Muscle layer of colon (tissue), 2 donors: ENCODE data around the gene LMOD1.
"Not testable (repeated sequence)": the region's sequence is repeated elsewhere in the genome, so short reads cannot be mapped to it uniquely, and the experiment has no call there.

Experiments
- H3K27ac ChIP-seq: one replicate; pipeline ENCODE4 v1.7.0; 2013; ENCODE audit warnings: low read depth, mild to moderate bottlenecking, low read length, moderate library complexity
- H3K27me3 ChIP-seq, 2 donors: one replicate each; pipeline ENCODE4 v1.7.0; 2013; ENCODE audit warnings: low read length in 2 of 2, mild to moderate bottlenecking in 2 of 2; ENCODE audit not compliant: insufficient read depth in 2 of 2, control insufficient read depth in 1 of 2
- H3K36me3 ChIP-seq: one replicate; pipeline ENCODE4 v1.7.0; 2013; ENCODE audit warnings: mild to moderate bottlenecking, low read length; ENCODE audit not compliant: insufficient read depth
- H3K4me1 ChIP-seq: one replicate; pipeline ENCODE4 v1.7.0; 2013; ENCODE audit warnings: mild to moderate bottlenecking, low read length; ENCODE audit not compliant: insufficient read depth
- H3K4me3 ChIP-seq, 2 donors: one replicate each; pipeline ENCODE4 v1.7.0; 2013; ENCODE audit warnings: low read length in 2 of 2, low read depth in 1 of 2, mild to moderate bottlenecking in 1 of 2, moderate library complexity in 1 of 2
- H3K9ac ChIP-seq: one replicate; pipeline ENCODE4 v1.7.0; 2013; ENCODE audit warnings: low read length
- H3K9me3 ChIP-seq: one replicate; pipeline ENCODE4 v1.7.0; 2013; ENCODE audit warnings: mild to moderate bottlenecking, low read length
- donor health status: abdominal sarcoma.
- donor health status: Adenocarcinoma of cecum.

The LMOD1 gene

DNA sequence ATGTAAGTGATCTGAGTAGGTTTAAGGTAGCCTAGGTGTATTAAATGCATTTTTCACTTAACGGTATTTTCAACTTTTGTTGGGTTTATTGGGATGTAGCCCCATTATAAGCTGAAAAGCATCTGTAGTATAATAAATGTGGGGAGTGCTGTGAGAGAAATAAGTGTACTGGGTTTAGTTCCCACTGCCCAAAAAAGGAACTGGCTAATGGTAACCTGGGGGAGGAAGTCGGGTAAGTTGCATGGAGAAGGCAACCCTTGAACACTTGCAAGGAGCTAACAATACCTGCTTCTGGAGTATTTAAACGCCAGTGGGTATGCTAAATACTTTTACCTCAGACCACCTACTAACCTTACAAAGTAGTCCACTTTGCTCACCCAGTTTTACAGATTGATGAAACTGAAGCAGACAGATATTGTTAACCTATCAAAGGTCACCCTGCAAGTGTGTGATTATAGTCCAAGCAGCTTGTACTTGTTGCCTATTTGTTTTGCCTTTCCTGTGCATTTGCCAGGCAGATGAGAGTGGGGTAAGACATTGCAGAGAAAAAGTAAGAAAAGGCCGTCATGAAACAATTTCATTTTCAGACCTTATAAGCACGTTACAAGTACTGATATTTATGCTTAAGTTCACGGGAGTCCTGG, 65.3 kb downstream of the LMOD1 start:
- Histone ChIP-seq H3K9ac (no peak overlapping the region), H3K27ac (no peak overlapping the region), H3K9me3 (no peaks in the 10 kb centered on the region), H3K4me3 (no peak overlapping the region), H3K4me1 (peaks cover 25% of the 10 kb centered on the region), H3K27me3 (no peaks in the 10 kb centered on the region), H3K36me3 (peaks cover 8% of the 10 kb centered on the region)

- Histone ChIP-seq H3K27ac (peak overlapping the region; percentile 10), H3K9me3 (no peaks in the 10 kb centered on the region), H3K9ac (no peak overlapping the region), H3K36me3 (peaks cover 32% of the 10 kb centered on the region), H3K27me3 (no peaks in the 10 kb centered on the region), H3K4me3 (no peak overlapping the region), H3K4me1 (peaks cover 8% of the 10 kb centered on the region)
Observed at GRCh38 chr1:201877877-201878401, 68.4 kb downstream of the LMOD1 start.

- Histone ChIP-seq H3K9ac (no peak overlapping the region), H3K4me3 (no peak overlapping the region), H3K27me3 (no peaks in the 10 kb centered on the region), H3K9me3 (no peaks in the 10 kb centered on the region), H3K36me3 (peaks cover 47% of the 10 kb centered on the region), H3K27ac (no peak overlapping the region), H3K4me1 (peaks cover 8% of the 10 kb centered on the region)
Observed at GRCh38 chr1:201876148-201876818, 70.1 kb downstream of the LMOD1 start.

DNA sequence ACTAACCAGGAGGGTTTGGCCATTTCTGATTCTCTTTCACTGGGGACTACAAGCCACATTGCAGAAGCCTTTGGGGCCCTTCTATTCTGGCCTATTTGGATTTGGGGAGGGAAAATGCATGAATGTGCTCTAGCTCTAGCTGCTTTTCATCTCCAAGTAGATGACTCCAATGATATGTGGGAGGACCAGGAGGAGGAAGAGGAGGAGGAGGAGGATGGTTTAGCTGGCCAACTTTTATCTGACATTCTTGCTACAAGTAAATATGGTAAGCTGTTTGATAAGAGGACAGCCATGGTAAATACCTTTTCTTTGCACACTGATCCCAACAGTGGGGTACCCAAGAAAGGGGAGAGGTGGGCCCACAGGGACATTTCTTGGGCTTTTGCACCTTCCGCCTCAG, 71.7 kb downstream of the LMOD1 start:
- peaks cover 62% of the 10 kb centered on the region for H3K36me3 ChIP-seq
- H3K9me3 ChIP-seq = no peaks in the 10 kb centered on the region
- H3K9ac ChIP-seq = no peak overlapping the region
- H3K27me3 ChIP-seq = no peaks in the 10 kb centered on the region
- peaks cover 8% of the 10 kb centered on the region for H3K4me1 ChIP-seq
- H3K4me3 ChIP-seq = no peak overlapping the region
- H3K27ac ChIP-seq = no peak overlapping the region

GRCh38 chr1:201870397-201870796, 76.0 kb downstream of the LMOD1 start:
- Histone ChIP-seq H3K4me1 (no peaks in the 10 kb centered on the region), H3K4me3 (no peak overlapping the region), H3K27ac (no peak overlapping the region), H3K9me3 (no peaks in the 10 kb centered on the region), H3K27me3 (no peaks in the 10 kb centered on the region), H3K36me3 (peaks cover 82% of the 10 kb centered on the region), H3K9ac (no peak overlapping the region)

DNA sequence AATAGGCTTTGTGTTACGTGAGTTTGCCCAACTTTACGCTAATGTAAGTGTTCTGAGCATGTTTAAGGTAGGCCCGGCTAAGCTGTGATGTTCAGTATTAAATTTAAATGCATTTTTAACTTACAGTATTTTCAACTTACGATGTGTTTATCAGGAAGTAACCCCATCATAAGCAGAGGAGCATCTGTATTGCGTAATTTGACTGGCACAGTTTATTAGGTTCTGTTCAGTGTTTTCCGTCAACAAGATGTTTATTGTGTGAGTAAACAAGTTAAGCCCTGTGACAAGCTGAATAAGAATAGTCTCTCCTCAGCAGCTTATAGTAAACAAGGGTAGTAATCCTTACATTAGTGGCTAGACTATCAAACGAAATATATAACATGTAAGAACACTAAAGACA, 84.9 kb downstream of the LMOD1 start:
- peaks cover 46% of the 10 kb centered on the region for H3K36me3 ChIP-seq
- H3K4me1 ChIP-seq = no peaks in the 10 kb centered on the region
- H3K27me3 ChIP-seq = no peaks in the 10 kb centered on the region
- no peak overlapping the region for H3K4me3 ChIP-seq
- no peaks in the 10 kb centered on the region for H3K9me3 ChIP-seq
- no peak overlapping the region for H3K27ac ChIP-seq
- H3K9ac ChIP-seq = no peak overlapping the region

DNA sequence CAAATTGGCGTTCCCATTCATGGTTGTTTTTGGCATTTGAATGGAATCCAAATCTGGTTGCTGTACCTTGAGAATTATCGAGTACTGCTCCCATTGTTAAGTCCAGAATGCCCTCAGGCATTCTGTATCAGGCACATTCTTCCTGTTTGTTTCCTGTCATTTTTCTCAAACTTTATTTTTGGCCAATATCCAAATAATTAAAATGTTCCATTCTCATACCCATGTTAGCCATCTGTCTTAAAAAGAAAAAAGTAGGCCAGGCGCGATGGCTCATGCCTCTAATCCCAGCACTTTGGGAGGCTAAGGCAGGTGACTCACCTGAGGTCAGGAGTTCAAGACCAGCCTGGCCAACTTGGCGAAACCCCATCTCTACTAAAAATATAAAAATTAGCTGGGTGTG, 86.9 kb downstream of the LMOD1 start:
- no peak overlapping the region for H3K9ac ChIP-seq
- H3K27ac ChIP-seq = no peak overlapping the region
- H3K36me3 ChIP-seq = peaks cover 57% of the 10 kb centered on the region
- no peaks in the 10 kb centered on the region for H3K27me3 ChIP-seq
- H3K9me3 ChIP-seq = no peaks in the 10 kb centered on the region
- no peaks in the 10 kb centered on the region for H3K4me1 ChIP-seq
- H3K4me3 ChIP-seq = no peak overlapping the region

DNA sequence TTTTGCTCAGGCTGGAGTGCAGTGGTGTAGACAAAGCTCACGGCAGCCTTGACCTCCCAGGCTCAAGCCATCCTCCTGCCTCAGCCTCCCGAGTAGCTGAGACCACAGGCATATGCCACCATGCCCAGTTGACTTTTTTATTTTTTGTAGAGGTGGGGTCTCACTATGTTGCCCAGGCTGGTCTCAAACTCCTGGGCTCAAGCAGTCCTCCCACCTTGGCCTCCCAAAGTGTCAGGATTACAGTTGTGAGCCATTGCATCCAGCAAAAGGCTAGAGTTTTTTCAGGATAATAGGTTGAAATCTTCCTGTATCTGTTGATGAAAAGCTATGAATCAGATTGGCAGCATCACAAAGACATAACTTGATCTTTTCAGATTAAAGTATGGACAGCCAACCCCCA, 89.6 kb downstream of the LMOD1 start:
- peaks cover 77% of the 10 kb centered on the region for H3K36me3 ChIP-seq
- not testable (repeated sequence) for H3K9me3 ChIP-seq, H3K27ac ChIP-seq, H3K27me3 ChIP-seq, H3K4me3 ChIP-seq, H3K4me1 ChIP-seq, H3K9ac ChIP-seq

DNA sequence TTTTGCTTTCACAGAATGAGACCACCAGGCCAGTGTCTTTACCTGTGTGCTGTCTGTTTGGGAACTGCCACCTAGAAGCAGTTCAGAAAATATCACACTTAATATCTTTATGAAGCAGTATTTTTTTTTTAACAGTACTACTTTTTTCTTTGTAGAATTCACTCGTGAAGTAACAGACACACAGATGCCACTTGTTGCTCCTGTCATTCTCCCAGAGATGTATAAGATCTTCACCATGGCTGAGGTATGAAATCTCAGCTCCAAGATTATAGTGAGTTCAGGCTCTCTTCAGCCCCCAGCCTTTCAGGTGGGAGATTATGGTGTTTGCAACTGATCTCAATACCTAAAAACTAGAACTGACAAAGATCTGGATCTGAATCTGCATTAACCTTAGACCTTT, 94.4 kb downstream of the LMOD1 start:
- Histone ChIP-seq H3K9ac (no peak overlapping the region), H3K27ac (no peak overlapping the region), H3K4me3 (no peak overlapping the region), H3K4me1 (peaks cover 7% of the 10 kb centered on the region), H3K9me3 (no peaks in the 10 kb centered on the region), H3K36me3 (peaks cover 82% of the 10 kb centered on the region), H3K27me3 (no peaks in the 10 kb centered on the region)

- H3K4me1 ChIP-seq = peaks cover 7% of the 10 kb centered on the region
- no peaks in the 10 kb centered on the region for H3K9me3 ChIP-seq
- no peak overlapping the region for H3K27ac ChIP-seq
- no peaks in the 10 kb centered on the region for H3K27me3 ChIP-seq
- H3K36me3 ChIP-seq = peaks cover 64% of the 10 kb centered on the region
- H3K9ac ChIP-seq = no peak overlapping the region
- no peak overlapping the region for H3K4me3 ChIP-seq
Observed at GRCh38 chr1:201850053-201850397, 96.3 kb downstream of the LMOD1 start.

GRCh38 chr1:201849372-201850052, 96.8 kb downstream of the LMOD1 start:
- Histone ChIP-seq H3K9me3 (no peaks in the 10 kb centered on the region), H3K9ac (no peak overlapping the region), H3K27me3 (no peaks in the 10 kb centered on the region), H3K36me3 (peaks cover 58% of the 10 kb centered on the region), H3K4me1 (peaks cover 7% of the 10 kb centered on the region), H3K4me3 (no peak overlapping the region), H3K27ac (no peak overlapping the region)
